Transverse colon (tissue), 4 donors: Measurements from ENCODE around the gene CD34.

Experiments used
- POLR2AphosphoS5 ChIP-seq, 3 donors: sonication (generic); formaldehyde crosslinking; IDR thresholded peaks; one replicate each; pipeline ENCODE4 v1.6.1; 2016; ENCODE audit warnings: antibody characterized with exemption in 3 of 3
- TF ChIP-seq, protein P1 (sequence below), 5 experiments: fragments of 200-600 bp in 3 of 5; fragments of 450-650 bp in 2 of 5; sonication (generic) in 3 of 5; IDR thresholded peaks; 1 replicate in 2 of 5; 2 replicates in 3 of 5; pipeline ENCODE4 v1.5.1; 2016 to 2017; ENCODE audit warnings: antibody characterized with exemption in 5 of 5, inconsistent platforms in 3 of 5, mild to moderate bottlenecking in 2 of 5, moderate library complexity in 1 of 5

DNA sequence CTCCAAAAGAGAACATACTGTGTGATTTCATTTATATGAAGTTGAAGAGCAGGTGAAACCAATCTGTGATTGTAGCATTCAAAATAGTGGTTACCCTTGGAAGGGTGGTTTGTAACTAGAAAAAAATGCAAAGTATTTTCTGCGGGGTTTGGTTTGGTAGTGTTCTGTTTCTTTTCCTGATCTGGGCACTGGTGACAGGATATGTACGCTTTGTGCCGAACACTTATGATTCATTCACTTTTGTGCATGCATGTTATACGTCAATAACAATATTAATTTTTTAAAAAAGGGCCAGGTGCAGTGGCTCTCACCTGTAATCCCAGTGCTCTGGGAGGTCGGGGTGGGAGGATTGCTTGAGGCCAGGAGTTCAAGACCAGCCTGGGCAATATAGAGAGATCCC, 63.8 kb downstream of the CD34 start:
- TF ChIP-seq, protein P1, sequence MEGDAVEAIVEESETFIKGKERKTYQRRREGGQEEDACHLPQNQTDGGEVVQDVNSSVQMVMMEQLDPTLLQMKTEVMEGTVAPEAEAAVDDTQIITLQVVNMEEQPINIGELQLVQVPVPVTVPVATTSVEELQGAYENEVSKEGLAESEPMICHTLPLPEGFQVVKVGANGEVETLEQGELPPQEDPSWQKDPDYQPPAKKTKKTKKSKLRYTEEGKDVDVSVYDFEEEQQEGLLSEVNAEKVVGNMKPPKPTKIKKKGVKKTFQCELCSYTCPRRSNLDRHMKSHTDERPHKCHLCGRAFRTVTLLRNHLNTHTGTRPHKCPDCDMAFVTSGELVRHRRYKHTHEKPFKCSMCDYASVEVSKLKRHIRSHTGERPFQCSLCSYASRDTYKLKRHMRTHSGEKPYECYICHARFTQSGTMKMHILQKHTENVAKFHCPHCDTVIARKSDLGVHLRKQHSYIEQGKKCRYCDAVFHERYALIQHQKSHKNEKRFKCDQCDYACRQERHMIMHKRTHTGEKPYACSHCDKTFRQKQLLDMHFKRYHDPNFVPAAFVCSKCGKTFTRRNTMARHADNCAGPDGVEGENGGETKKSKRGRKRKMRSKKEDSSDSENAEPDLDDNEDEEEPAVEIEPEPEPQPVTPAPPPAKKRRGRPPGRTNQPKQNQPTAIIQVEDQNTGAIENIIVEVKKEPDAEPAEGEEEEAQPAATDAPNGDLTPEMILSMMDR (IDR thresholded peaks at IDR 0.05) = no peak
- TF ChIP-seq POLR2AphosphoS5 (IDR thresholded peaks at IDR 0.05) = no peak
